ENCODE measurements around the gene FIBP. TPM values are rescaled to one million over a fixed set of nuclear protein-coding genes. Genes with fewer than 3 reads are reported as not detected.

FIBP gene
- polyA plus RNA-seq, 1 donor from 2014 or later, result 248 TPM

DNA sequence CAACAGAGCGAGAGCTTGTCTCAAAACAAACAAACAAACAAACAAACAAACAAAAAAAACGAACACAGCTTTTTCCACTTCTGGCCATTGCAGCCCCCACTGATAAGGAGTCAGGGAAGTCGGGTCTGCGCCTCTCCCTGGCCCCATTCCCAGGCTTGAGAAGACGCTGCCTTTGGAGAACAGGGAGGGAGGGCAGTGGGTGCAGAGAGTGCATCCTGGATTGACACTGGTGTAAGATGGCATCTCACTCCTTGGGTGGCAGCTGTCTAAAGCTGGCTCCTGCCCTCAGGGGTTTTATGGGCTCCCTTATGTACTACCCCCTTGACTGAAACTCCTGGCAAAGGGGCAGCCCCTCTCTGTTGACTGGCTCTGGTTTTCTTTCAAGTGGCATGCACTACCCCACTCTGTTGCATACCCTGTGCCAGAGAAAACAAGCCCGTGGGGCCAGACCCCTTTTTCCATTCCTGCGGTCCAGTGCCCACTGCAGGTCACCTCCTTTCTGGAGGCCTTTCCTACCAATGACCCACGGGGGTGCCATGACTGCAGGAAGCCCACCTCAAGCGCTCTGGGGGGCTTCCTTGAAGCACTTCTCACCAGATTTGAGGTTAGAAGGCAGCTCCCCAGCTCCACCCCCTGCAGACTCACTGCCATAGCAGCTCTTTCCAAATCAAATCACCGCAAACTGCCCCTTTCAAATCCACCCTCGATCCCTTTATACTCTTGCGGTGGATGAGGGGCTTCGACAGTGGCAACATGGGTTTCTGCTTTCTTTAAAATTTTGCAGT, 43.7 kb upstream of the FIBP start:
- Histone ChIP-seq H3K4me2 (ENCODE audit: low read length) (no peak overlapping the region), H3K9me3 (ENCODE audit: low read length) (no peaks in the 10 kb centered on the region), H3K4me3 (ENCODE audit: low read length) (no peak overlapping the region), H2AFZ (ENCODE audit: low read depth, low read length) (no peak overlapping the region), H4K20me1 (ENCODE audit: insufficient read depth) (no peaks in the 10 kb centered on the region), H3K27me3 (ENCODE audit: insufficient read depth, low read depth, low read length) (no peaks in the 10 kb centered on the region), H3K36me3 (ENCODE audit: insufficient read depth, low read length) (no peaks in the 10 kb centered on the region), H3K79me2 (replicated peaks; ENCODE audit: insufficient read depth, low read length) (no peaks in the 10 kb centered on the region), H3K9me2 (ENCODE audit: insufficient read depth, low read length) (no peaks in the 10 kb centered on the region), H3K9ac (ENCODE audit: low read length) (no peak overlapping the region), H3K27ac (ENCODE audit: low read length) (no peak overlapping the region), H3F3A (ENCODE audit: insufficient read depth, low read length, poor library complexity, severe bottlenecking) (no peaks in the 10 kb centered on the region)
- TF ChIP-seq SMC3 (conservative IDR thresholded peaks at IDR 0.05; ENCODE audit: poor library complexity), result no peak
- TF ChIP-seq MXI1 (conservative IDR thresholded peaks at IDR 0.05; ENCODE audit: poor library complexity, severe bottlenecking), result no peak
- TF ChIP-seq, protein P1, sequence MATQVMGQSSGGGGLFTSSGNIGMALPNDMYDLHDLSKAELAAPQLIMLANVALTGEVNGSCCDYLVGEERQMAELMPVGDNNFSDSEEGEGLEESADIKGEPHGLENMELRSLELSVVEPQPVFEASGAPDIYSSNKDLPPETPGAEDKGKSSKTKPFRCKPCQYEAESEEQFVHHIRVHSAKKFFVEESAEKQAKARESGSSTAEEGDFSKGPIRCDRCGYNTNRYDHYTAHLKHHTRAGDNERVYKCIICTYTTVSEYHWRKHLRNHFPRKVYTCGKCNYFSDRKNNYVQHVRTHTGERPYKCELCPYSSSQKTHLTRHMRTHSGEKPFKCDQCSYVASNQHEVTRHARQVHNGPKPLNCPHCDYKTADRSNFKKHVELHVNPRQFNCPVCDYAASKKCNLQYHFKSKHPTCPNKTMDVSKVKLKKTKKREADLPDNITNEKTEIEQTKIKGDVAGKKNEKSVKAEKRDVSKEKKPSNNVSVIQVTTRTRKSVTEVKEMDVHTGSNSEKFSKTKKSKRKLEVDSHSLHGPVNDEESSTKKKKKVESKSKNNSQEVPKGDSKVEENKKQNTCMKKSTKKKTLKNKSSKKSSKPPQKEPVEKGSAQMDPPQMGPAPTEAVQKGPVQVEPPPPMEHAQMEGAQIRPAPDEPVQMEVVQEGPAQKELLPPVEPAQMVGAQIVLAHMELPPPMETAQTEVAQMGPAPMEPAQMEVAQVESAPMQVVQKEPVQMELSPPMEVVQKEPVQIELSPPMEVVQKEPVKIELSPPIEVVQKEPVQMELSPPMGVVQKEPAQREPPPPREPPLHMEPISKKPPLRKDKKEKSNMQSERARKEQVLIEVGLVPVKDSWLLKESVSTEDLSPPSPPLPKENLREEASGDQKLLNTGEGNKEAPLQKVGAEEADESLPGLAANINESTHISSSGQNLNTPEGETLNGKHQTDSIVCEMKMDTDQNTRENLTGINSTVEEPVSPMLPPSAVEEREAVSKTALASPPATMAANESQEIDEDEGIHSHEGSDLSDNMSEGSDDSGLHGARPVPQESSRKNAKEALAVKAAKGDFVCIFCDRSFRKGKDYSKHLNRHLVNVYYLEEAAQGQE (IDR thresholded peaks at IDR 0.05; ENCODE audit: borderline replicate concordance), result no peak
- no peak for TF ChIP-seq RAD21 (conservative IDR thresholded peaks at IDR 0.05)
- no peak for TF ChIP-seq EP300 (conservative IDR thresholded peaks at IDR 0.05; ENCODE audit: poor library complexity, severe bottlenecking)
- TF ChIP-seq POLR2AphosphoS5 (IDR thresholded peaks at IDR 0.05), result no peak
- TF ChIP-seq TAF1 (IDR thresholded peaks at IDR 0.05; ENCODE audit: low read depth), result no peak
- TF ChIP-seq, protein P2, sequence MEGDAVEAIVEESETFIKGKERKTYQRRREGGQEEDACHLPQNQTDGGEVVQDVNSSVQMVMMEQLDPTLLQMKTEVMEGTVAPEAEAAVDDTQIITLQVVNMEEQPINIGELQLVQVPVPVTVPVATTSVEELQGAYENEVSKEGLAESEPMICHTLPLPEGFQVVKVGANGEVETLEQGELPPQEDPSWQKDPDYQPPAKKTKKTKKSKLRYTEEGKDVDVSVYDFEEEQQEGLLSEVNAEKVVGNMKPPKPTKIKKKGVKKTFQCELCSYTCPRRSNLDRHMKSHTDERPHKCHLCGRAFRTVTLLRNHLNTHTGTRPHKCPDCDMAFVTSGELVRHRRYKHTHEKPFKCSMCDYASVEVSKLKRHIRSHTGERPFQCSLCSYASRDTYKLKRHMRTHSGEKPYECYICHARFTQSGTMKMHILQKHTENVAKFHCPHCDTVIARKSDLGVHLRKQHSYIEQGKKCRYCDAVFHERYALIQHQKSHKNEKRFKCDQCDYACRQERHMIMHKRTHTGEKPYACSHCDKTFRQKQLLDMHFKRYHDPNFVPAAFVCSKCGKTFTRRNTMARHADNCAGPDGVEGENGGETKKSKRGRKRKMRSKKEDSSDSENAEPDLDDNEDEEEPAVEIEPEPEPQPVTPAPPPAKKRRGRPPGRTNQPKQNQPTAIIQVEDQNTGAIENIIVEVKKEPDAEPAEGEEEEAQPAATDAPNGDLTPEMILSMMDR (IDR thresholded peaks at IDR 0.05; ENCODE audit: poor library complexity, severe bottlenecking), result no peak
- no peak for TF ChIP-seq EZH2 (IDR thresholded peaks at IDR 0.05; ENCODE audit: borderline replicate concordance, insufficient read depth, low read length, poor library complexity, severe bottlenecking)

DNA sequence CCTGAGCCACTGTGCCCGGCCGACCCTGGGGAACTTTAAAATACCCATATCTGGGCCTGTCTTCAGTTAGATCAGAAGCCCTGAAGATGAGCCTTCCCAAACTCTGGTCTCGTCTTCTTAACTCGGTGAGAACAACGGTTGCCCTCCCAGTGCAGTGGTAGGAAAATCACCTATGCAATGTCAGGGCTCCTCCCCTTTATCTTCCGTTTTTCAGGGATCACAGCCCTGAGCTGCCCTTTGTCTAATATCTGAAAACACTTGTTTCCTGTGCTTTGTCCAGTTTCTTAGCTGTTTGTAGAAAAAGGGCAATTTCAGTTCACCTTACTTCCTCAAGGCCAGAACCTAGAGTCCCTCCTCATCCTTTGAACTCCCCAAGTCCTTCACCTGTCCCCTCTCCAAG, 40.4 kb upstream of the FIBP start:
- Histone ChIP-seq H3K9me3 (ENCODE audit: low read length) (no peaks in the 10 kb centered on the region), H4K20me1 (ENCODE audit: insufficient read depth) (no peaks in the 10 kb centered on the region), H3K36me3 (ENCODE audit: insufficient read depth, low read length) (no peaks in the 10 kb centered on the region), H3K27me3 (ENCODE audit: insufficient read depth, low read depth, low read length) (no peaks in the 10 kb centered on the region), H3K9ac (ENCODE audit: low read length) (no peak overlapping the region), H3K79me2 (replicated peaks; ENCODE audit: insufficient read depth, low read length) (no peaks in the 10 kb centered on the region), H3K9me2 (ENCODE audit: insufficient read depth, low read length) (no peaks in the 10 kb centered on the region), H2AFZ (ENCODE audit: low read depth, low read length) (no peak overlapping the region), H3K27ac (ENCODE audit: low read length) (no peak overlapping the region), H3K4me2 (ENCODE audit: low read length) (no peak overlapping the region), H3F3A (ENCODE audit: insufficient read depth, low read length, poor library complexity, severe bottlenecking) (no peaks in the 10 kb centered on the region), H3K4me3 (ENCODE audit: low read length) (no peak overlapping the region)
- TF ChIP-seq RAD21 (conservative IDR thresholded peaks at IDR 0.05), result no peak
- TF ChIP-seq, protein P1 (IDR thresholded peaks at IDR 0.05; ENCODE audit: borderline replicate concordance), result no peak
- TF ChIP-seq SMC3 (conservative IDR thresholded peaks at IDR 0.05; ENCODE audit: poor library complexity), result no peak
- TF ChIP-seq POLR2AphosphoS5 (IDR thresholded peaks at IDR 0.05), result no peak

Data from neural cell (in vitro differentiated cells).